Measurements from ENCODE around the gene TFF1.

GRCh38 chr21:42358937-42359336 lies 7.4 kb downstream of the TFF1 start:
- TF ChIP-seq POLR2A (IDR thresholded peaks at IDR 0.05; ENCODE audit: low read length), result no peak
- no peak for TF ChIP-seq GATA1 (IDR thresholded peaks at IDR 0.05; ENCODE audit: low read depth, low read length)

All from erythroblast (primary cell).